CD14-positive monocyte (primary cell): ENCODE results near the gene CASK. TPM values are rescaled to one million over a fixed set of nuclear protein-coding genes. Genes with fewer than 3 reads are reported as not detected.

Source experiments
- DNase-seq, 3 donors: peaks; one replicate each; pipeline ENCODE4 v3.0.0-alpha.2; 2011 to 2022
- H2AFZ ChIP-seq: 2 replicates; pipeline ENCODE4 v1.6.0; 2012; ENCODE audit warnings: mild to moderate bottlenecking, low read depth, low read length, inconsistent platforms; ENCODE audit not compliant: insufficient read depth, poor library complexity, severe bottlenecking
- H3K27ac ChIP-seq, 2 donors: 1 replicate in 1 of 2; 2 replicates in 1 of 2; pipeline ENCODE4 v1.5.1; 2012 to 2013; ENCODE audit warnings: low read length in 2 of 2, control low read depth in 1 of 2, inconsistent platforms in 1 of 2, low read depth in 1 of 2, mild to moderate bottlenecking in 1 of 2
- H3K27me3 ChIP-seq, 2 donors: one replicate each; pipeline versions ENCODE4 v1.6.0 to v1.6.1; 2011 to 2013; ENCODE audit warnings: low read length in 2 of 2; ENCODE audit not compliant: control insufficient read depth in 2 of 2, insufficient read depth in 2 of 2
- H3K36me3 ChIP-seq, 2 donors: replicated peaks in 1 of 2; 1 replicate in 1 of 2; 2 replicates in 1 of 2; pipeline versions ENCODE4 v1.5.1 to v1.6.1; 2012 to 2013; ENCODE audit warnings: low read length in 2 of 2, control low read depth in 1 of 2, inconsistent platforms in 1 of 2, mild to moderate bottlenecking in 1 of 2; ENCODE audit not compliant: insufficient read depth in 2 of 2, control insufficient read depth in 1 of 2
- H3K4me1 ChIP-seq, 2 donors: 1 replicate in 1 of 2; 2 replicates in 1 of 2; pipeline versions ENCODE4 v1.5.1 to v1.6.1; 2012 to 2013; ENCODE audit warnings: low read length in 2 of 2, control low read depth in 1 of 2, inconsistent platforms in 1 of 2, mild to moderate bottlenecking in 1 of 2, moderate library complexity in 1 of 2; ENCODE audit not compliant: insufficient read depth in 2 of 2, control insufficient read depth in 1 of 2
- H3K4me2 ChIP-seq: replicated peaks from 2 replicates; pipeline ENCODE3; 2012; ENCODE audit warnings: low read length, moderate library complexity, mild to moderate bottlenecking; ENCODE audit not compliant: poor library complexity, severe bottlenecking; ENCODE audit errors: extremely low read depth
- H3K4me3 ChIP-seq, 3 experiments: fragments of 200-600 bp in 1 of 3; sonication (generic) in 1 of 3; replicated peaks in 1 of 3; 1 replicate in 2 of 3; 2 replicates in 1 of 3; pipeline ENCODE4 v1.5.1; 2011 to 2013; ENCODE audit warnings: low read length in 3 of 3, mild to moderate bottlenecking in 3 of 3, control low read depth in 2 of 3, low read depth in 2 of 3, inconsistent platforms in 1 of 3, moderate library complexity in 1 of 3
- H3K79me2 ChIP-seq: 2 replicates; pipeline ENCODE4 v1.6.0; 2012; ENCODE audit warnings: mild to moderate bottlenecking, control low read depth, inconsistent platforms, low read length, moderate library complexity; ENCODE audit not compliant: insufficient read depth
- H3K9ac ChIP-seq: 2 replicates; pipeline ENCODE4 v1.6.0; 2017; ENCODE audit warnings: low read length, mild to moderate bottlenecking; ENCODE audit not compliant: insufficient read depth, poor library complexity, severe bottlenecking
- H3K9me3 ChIP-seq, 2 donors: replicated peaks in 1 of 2; 1 replicate in 1 of 2; 2 replicates in 1 of 2; pipeline versions ENCODE4 v1.5.1 to v1.6.1; 2012 to 2013; ENCODE audit warnings: low read length in 2 of 2, control low read depth in 1 of 2; ENCODE audit not compliant: control insufficient read depth in 1 of 2, insufficient read depth in 1 of 2
- H4K20me1 ChIP-seq: 2 replicates; pipeline ENCODE4 v1.6.0; 2012; ENCODE audit warnings: mild to moderate bottlenecking, low read length, control low read depth, moderate library complexity; ENCODE audit not compliant: insufficient read depth
- H3K27ac Mint-ChIP-seq, 7 donors: one replicate each; pipeline ENCODE4 v1.8.0; 2020; ENCODE audit warnings: mild to moderate bottlenecking in 7 of 7, mixed read lengths in 7 of 7, moderate library complexity in 6 of 7, inconsistent platforms in 2 of 7
- H3K27me3 Mint-ChIP-seq, 3 donors: one replicate each; pipeline ENCODE4 v1.8.0; 2021 to 2022; ENCODE audit warnings: low read depth in 3 of 3, mild to moderate bottlenecking in 3 of 3, mixed read lengths in 3 of 3, moderate library complexity in 3 of 3, inconsistent platforms in 1 of 3
- H3K36me3 Mint-ChIP-seq, 2 donors: one replicate each; pipeline ENCODE4 v1.8.0; 2020; ENCODE audit warnings: mixed read lengths in 2 of 2, inconsistent platforms in 1 of 2, mild to moderate bottlenecking in 1 of 2
- H3K4me1 Mint-ChIP-seq: one replicate; pipeline ENCODE4 v1.8.0; 2020; ENCODE audit warnings: mild to moderate bottlenecking, mixed read lengths
- H3K4me3 Mint-ChIP-seq, 2 donors: one replicate each; pipeline ENCODE4 v1.8.0; 2020; ENCODE audit warnings: mild to moderate bottlenecking in 2 of 2, mixed read lengths in 2 of 2, moderate library complexity in 1 of 2
- H3K9me3 Mint-ChIP-seq, 7 donors: one replicate each; pipeline ENCODE4 v1.8.0; 2020 to 2022; ENCODE audit warnings: mixed read lengths in 7 of 7, mild to moderate bottlenecking in 6 of 7, moderate library complexity in 6 of 7, inconsistent platforms in 2 of 7
- WGBS: methylation state at CpG from one replicate; pipeline ENCODE4 v1.1.5; 2013; ENCODE audit warnings: missing lambda C conversion rate; ENCODE audit not compliant: insufficient coverage; 5-methylcytosine and 5-hydroxymethylcytosine counted together
- intact Hi-C, 2 donors: fragments of 100-400 bp; cut with micrococcal nuclease; formaldehyde crosslinking; loops; one replicate each; pipeline versions ENCODE4 v1.15.0 to v1.15.1; 2023
- polyA plus RNA-seq, 3 donors: library from polyadenylated mRNA; depleted of rRNA in 1 of 3; unstranded in 2 of 3; stranded (reverse) in 1 of 3; fragments of 300-500 nt in 2 of 3; fragments of >200 nt in 1 of 3; fragmentation: Illumina TruSeq in 2 of 3; gene quantifications; 1 replicate in 2 of 3; 2 replicates in 1 of 3; pipeline ENCODE4 v1.2.3, GENCODE V29; 2012 to 2021
- TF ChIP-seq, protein P1 (sequence below): fragments of 200-600 bp; IDR thresholded peaks from one replicate; pipeline ENCODE4 v1.8.0; 2022; ENCODE audit warnings: antibody characterized with exemption, mild to moderate bottlenecking

Gene CASK
- polyA plus RNA-seq, 3 donors = 0.48 to 7.4 (median 2.5) TPM

DNA sequence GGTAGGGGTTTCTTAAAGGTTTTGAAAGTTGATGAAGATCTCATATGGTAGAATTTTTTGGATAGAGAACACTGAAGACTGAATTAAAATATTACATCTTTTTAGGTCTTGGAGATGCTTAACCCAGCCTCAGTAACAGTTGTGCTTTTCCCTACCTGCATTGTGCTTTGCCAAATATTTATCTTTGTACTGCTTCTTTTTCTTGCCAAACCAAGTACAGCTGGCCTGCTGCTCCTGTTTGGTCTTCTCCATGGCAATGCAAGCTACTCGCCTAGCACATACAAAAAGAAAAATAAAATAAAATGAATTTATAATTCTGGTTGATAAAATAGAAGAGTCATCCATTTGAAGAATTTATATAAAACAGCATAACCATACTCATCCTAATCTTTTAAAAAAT is 380.8 kb downstream of the CASK start:
- no peaks in the 10 kb centered on the region for H3K79me2 ChIP-seq
- H3K4me3 ChIP-seq = no peak overlapping the region
- H3K4me1 Mint-ChIP-seq = no peaks in the 10 kb centered on the region
- H3K9me3 ChIP-seq = no peaks in the 10 kb centered on the region
- TF ChIP-seq, protein P1, sequence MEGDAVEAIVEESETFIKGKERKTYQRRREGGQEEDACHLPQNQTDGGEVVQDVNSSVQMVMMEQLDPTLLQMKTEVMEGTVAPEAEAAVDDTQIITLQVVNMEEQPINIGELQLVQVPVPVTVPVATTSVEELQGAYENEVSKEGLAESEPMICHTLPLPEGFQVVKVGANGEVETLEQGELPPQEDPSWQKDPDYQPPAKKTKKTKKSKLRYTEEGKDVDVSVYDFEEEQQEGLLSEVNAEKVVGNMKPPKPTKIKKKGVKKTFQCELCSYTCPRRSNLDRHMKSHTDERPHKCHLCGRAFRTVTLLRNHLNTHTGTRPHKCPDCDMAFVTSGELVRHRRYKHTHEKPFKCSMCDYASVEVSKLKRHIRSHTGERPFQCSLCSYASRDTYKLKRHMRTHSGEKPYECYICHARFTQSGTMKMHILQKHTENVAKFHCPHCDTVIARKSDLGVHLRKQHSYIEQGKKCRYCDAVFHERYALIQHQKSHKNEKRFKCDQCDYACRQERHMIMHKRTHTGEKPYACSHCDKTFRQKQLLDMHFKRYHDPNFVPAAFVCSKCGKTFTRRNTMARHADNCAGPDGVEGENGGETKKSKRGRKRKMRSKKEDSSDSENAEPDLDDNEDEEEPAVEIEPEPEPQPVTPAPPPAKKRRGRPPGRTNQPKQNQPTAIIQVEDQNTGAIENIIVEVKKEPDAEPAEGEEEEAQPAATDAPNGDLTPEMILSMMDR = no peak
- H3K4me1 ChIP-seq = no peaks in the 10 kb centered on the region
- no peak overlapping the region for H3K4me3 Mint-ChIP-seq
- peaks cover 0 to 24% of the 10 kb centered on the region in 2 donors for H3K36me3 ChIP-seq
- no peak overlapping the region for H2AFZ ChIP-seq
- H3K36me3 Mint-ChIP-seq = peaks cover 12 to 14% of the 10 kb centered on the region in 2 donors
- H3K27ac Mint-ChIP-seq = no peak overlapping the region
- no peak for DNase-seq
- no peak overlapping the region for H3K4me2 ChIP-seq
- peaks cover 0 to 2% (median 0%) of the 10 kb centered on the region in 7 donors for H3K9me3 Mint-ChIP-seq
- intact Hi-C loops = no loop called here
- H4K20me1 ChIP-seq = no peaks in the 10 kb centered on the region
- no peak overlapping the region for H3K27ac ChIP-seq
- H3K9ac ChIP-seq = no peak overlapping the region
- H3K27me3 Mint-ChIP-seq = peaks cover 0 to 21% (median 0%) of the 10 kb centered on the region in 3 donors
- no CpG with 5 or more reads among the region's 1 CpG for WGBS
- H3K27me3 ChIP-seq = no peaks in the 10 kb centered on the region

DNA sequence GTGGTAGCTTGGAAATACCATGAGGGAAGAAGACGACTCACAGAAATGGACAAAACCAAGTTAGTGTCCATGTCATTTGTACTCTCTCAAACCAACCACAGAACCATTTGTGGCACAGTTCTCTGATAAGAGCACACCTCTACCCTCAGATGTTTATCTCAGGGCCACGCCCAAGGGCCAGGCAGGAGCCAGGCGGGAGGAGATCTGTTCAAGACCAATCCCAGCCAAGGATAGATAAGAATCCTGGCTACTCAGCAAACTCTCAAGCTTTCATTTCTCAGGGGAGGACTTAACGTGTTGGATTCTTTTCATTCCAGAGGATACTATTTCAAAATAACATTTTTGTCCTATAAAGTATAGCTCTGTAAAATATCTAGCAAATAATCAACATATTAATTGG is 381.2 kb downstream of the CASK start:
- Histone ChIP-seq H3K9ac (no peak overlapping the region), H3K4me1 (no peaks in the 10 kb centered on the region), H2AFZ (no peak overlapping the region), H3K4me3 (no peak overlapping the region), H3K79me2 (no peaks in the 10 kb centered on the region), H3K27ac (no peak overlapping the region), H3K4me2 (no peak overlapping the region), H3K9me3 (no peaks in the 10 kb centered on the region), H3K27me3 (no peaks in the 10 kb centered on the region), H4K20me1 (no peaks in the 10 kb centered on the region), H3K36me3 (peaks cover 0 to 24% of the 10 kb centered on the region in 2 donors)
- Mint-ChIP-seq H3K4me3 (no peak overlapping the region), H3K27ac (no peak overlapping the region), H3K36me3 (peaks cover 12 to 14% of the 10 kb centered on the region in 2 donors), H3K4me1 (no peaks in the 10 kb centered on the region), H3K27me3 (peaks cover 0 to 17% (median 0%) of the 10 kb centered on the region in 3 donors), H3K9me3 (peaks cover 0 to 2% (median 0%) of the 10 kb centered on the region in 7 donors)
- WGBS = no CpG with 5 or more reads among the region's 4 CpGs
- TF ChIP-seq, protein P1 = no peak
- intact Hi-C loops = no loop called here
- DNase-seq = no peak
